Adrenal gland (tissue), 5 donors: ENCODE data around the gene FAM184B.

Source experiments
- POLR2A ChIP-seq, 2 donors: fragments of 450-650 bp; IDR thresholded peaks; one replicate each; pipeline ENCODE4 v1.6.1; 2017; ENCODE audit warnings: antibody characterized with exemption in 2 of 2, mild to moderate bottlenecking in 2 of 2, moderate library complexity in 1 of 2
- TF ChIP-seq, protein P1 (sequence below), 6 experiments: fragments of 450-650 bp in 4 of 6; fragments of 200-600 bp in 2 of 6; sonication (generic) in 1 of 6; IDR thresholded peaks; 1 replicate in 5 of 6; 2 replicates in 1 of 6; pipeline versions ENCODE4 v1.5.1 to v1.8.0; 2016 to 2021; ENCODE audit warnings: antibody characterized with exemption in 6 of 6, mild to moderate bottlenecking in 2 of 6, moderate library complexity in 1 of 6
- donor health status: DM: no; HTN: no; CAD: no.

DNA sequence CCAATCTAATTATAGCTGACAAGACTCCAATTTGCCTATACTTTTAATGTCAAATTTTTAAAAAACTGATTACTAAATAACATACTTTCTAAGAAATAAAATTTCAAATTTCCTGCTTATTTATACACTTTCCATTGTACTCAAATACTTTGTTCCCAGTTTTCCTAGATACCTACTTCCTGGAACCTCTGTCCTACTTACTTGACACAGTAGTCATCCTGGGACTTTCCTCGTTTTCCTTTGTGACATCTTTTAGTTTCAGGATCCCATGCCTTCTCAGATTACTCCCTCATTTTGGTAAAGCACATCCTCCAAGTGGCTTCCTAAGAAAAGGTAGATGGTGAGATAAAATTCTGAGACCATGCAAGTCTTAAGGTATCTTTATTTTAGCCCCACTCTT is 13.3 kb upstream of the FAM184B start:
- TF ChIP-seq, protein P1, sequence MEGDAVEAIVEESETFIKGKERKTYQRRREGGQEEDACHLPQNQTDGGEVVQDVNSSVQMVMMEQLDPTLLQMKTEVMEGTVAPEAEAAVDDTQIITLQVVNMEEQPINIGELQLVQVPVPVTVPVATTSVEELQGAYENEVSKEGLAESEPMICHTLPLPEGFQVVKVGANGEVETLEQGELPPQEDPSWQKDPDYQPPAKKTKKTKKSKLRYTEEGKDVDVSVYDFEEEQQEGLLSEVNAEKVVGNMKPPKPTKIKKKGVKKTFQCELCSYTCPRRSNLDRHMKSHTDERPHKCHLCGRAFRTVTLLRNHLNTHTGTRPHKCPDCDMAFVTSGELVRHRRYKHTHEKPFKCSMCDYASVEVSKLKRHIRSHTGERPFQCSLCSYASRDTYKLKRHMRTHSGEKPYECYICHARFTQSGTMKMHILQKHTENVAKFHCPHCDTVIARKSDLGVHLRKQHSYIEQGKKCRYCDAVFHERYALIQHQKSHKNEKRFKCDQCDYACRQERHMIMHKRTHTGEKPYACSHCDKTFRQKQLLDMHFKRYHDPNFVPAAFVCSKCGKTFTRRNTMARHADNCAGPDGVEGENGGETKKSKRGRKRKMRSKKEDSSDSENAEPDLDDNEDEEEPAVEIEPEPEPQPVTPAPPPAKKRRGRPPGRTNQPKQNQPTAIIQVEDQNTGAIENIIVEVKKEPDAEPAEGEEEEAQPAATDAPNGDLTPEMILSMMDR (IDR thresholded peaks at IDR 0.05), result no peak
- no peak for TF ChIP-seq POLR2A (IDR thresholded peaks at IDR 0.05)
